Natural killer cell (primary cell): ENCODE measurements around the gene DDAH1. TPM values are rescaled to one million over a fixed set of nuclear protein-coding genes. Genes with fewer than 3 reads are reported as not detected.

ENCODE experiments used
- ATAC-seq, 3 donors: fragments of 150-1000 bp in 2 of 3; fragments of 200-7000 bp in 1 of 3; cut with Tn5 transposase; 1 replicate in 1 of 3; 2 replicates in 2 of 3; pipeline ENCODE4 v1.10.0; 2021; ENCODE audit warnings: mild to moderate bottlenecking in 2 of 3, moderate library complexity in 2 of 3
- DNase-seq, 2 donors: peaks; one replicate each; pipeline versions ENCODE4 v3.0.0 to v3.0.0-alpha.2; 2013 to 2021; ENCODE audit warnings: mixed read lengths in 1 of 2
- H3K27ac ChIP-seq: one replicate; pipeline ENCODE4 v1.5.1; 2013; ENCODE audit warnings: mild to moderate bottlenecking, low read length
- H3K27me3 ChIP-seq: one replicate; pipeline ENCODE4 v1.6.1; 2013; ENCODE audit warnings: low read length; ENCODE audit not compliant: control insufficient read depth, insufficient read depth
- H3K36me3 ChIP-seq: one replicate; pipeline ENCODE4 v1.6.1; 2013; ENCODE audit warnings: low read length; ENCODE audit not compliant: control insufficient read depth, insufficient read depth
- H3K4me1 ChIP-seq: one replicate; pipeline ENCODE4 v1.6.1; 2013; ENCODE audit warnings: low read length; ENCODE audit not compliant: control insufficient read depth, insufficient read depth
- H3K4me3 ChIP-seq: one replicate; pipeline ENCODE4 v1.5.1; 2013; ENCODE audit warnings: low read length
- H3K9me3 ChIP-seq: one replicate; pipeline ENCODE4 v1.6.1; 2013; ENCODE audit warnings: low read length; ENCODE audit not compliant: control insufficient read depth, insufficient read depth
- H3K27ac Mint-ChIP-seq, 2 donors: one replicate each; pipeline ENCODE4 v1.8.0; 2022; ENCODE audit warnings: mild to moderate bottlenecking in 2 of 2, mixed read lengths in 2 of 2, moderate library complexity in 1 of 2
- H3K27me3 Mint-ChIP-seq, 2 donors: one replicate each; pipeline ENCODE4 v1.8.0; 2022; ENCODE audit warnings: low read depth in 2 of 2, mixed read lengths in 2 of 2
- H3K36me3 Mint-ChIP-seq: one replicate; pipeline ENCODE4 v1.8.0; 2022; ENCODE audit warnings: mixed read lengths
- H3K4me1 Mint-ChIP-seq, 2 donors: one replicate each; pipeline ENCODE4 v1.8.0; 2022; ENCODE audit warnings: mixed read lengths in 2 of 2
- H3K4me3 Mint-ChIP-seq: one replicate; pipeline ENCODE4 v1.8.0; 2022; ENCODE audit warnings: mild to moderate bottlenecking, moderate library complexity, mixed read lengths
- H3K9me3 Mint-ChIP-seq, 2 donors: one replicate each; pipeline ENCODE4 v1.8.0; 2022; ENCODE audit warnings: mixed read lengths in 2 of 2
- WGBS: methylation state at CpG from one replicate; pipeline ENCODE4 v1.1.7; 2013; ENCODE audit warnings: missing lambda C conversion rate; ENCODE audit not compliant: insufficient coverage; 5-methylcytosine and 5-hydroxymethylcytosine counted together
- intact Hi-C: fragments of 100-400 bp; cut with micrococcal nuclease; formaldehyde crosslinking; loops from one replicate; pipeline ENCODE4 v1.14.2; 2022
- total RNA-seq, 4 donors: library from RNA; stranded (reverse); fragments of 120-200 nt in 1 of 4; gene quantifications; one replicate each; pipeline versions ENCODE4 v1.2.3 to v1.2.4, GENCODE V29; 2013 to 2022
- TF ChIP-seq, protein P1 (sequence below): fragments of 200-600 bp; IDR thresholded peaks from one replicate; pipeline ENCODE4 v1.8.0; 2022; ENCODE audit warnings: antibody characterized with exemption

Gene DDAH1
- total RNA-seq, 3 donors from 2014 or later (not counting 1 experiment from before 2014, with no cell fraction given): 0.07 to 0.20 TPM; not detected in 1

DNA sequence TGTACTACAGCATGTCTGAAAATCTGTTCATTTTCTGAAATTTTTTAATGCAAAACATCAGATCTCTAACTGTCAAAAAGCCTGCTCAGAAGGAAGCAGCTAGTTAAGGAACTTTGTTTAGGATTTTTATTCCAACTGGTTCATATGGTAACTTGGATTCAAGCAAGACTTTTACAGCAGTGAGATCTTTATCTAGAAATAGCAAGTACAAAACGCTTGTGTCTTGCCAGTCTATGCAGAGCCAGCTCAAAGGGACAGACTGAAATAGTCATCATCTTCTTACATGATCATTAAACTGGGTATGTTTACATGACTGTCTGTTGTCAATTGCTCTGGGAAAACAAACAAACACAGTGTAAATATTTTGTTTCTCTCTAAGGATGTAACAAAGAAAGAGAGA, 37.6 kb downstream of the DDAH1 start:
- DNase-seq (no peak), ATAC-seq (no peak)
- no peak overlapping the region for H3K27ac ChIP-seq
- Mint-ChIP-seq H3K4me3 (no peak overlapping the region), H3K4me1 (no peaks in the 10 kb centered on the region), H3K27ac (no peak overlapping the region), H3K36me3 (no peaks in the 10 kb centered on the region), H3K9me3 (no peaks in the 10 kb centered on the region), H3K27me3 (peaks cover 0 to 2% of the 10 kb centered on the region in 2 donors)
- WGBS: 76% methylated on average over 1 of the region's 1 CpG
- intact Hi-C loops: no loop called here
- TF ChIP-seq, protein P1, sequence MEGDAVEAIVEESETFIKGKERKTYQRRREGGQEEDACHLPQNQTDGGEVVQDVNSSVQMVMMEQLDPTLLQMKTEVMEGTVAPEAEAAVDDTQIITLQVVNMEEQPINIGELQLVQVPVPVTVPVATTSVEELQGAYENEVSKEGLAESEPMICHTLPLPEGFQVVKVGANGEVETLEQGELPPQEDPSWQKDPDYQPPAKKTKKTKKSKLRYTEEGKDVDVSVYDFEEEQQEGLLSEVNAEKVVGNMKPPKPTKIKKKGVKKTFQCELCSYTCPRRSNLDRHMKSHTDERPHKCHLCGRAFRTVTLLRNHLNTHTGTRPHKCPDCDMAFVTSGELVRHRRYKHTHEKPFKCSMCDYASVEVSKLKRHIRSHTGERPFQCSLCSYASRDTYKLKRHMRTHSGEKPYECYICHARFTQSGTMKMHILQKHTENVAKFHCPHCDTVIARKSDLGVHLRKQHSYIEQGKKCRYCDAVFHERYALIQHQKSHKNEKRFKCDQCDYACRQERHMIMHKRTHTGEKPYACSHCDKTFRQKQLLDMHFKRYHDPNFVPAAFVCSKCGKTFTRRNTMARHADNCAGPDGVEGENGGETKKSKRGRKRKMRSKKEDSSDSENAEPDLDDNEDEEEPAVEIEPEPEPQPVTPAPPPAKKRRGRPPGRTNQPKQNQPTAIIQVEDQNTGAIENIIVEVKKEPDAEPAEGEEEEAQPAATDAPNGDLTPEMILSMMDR: no peak
- no peaks in the 10 kb centered on the region for H3K4me1 ChIP-seq
- no peaks in the 10 kb centered on the region for H3K27me3 ChIP-seq
- H3K4me3 ChIP-seq: no peak overlapping the region
- no peaks in the 10 kb centered on the region for H3K36me3 ChIP-seq
- H3K9me3 ChIP-seq: no peaks in the 10 kb centered on the region

DNA sequence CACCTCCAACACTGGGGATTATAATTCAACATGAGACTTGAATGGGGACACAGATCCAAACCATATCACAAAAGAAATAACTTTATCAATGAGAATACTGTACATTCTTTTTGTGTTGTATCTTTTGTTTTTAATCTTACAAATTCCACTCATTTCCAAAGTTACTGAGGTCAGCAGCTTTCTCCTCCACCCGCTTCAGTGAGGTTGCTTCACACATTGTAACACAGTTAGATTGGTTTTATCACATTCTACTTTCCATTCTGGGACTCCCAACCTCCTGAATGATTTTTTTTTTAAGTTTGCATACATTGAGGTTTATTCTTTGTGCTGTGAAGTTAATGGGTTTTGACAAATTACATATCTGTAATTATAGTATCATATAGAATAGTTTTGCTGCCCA, 43.8 kb downstream of the DDAH1 start:
- Histone ChIP-seq H3K36me3 (no peaks in the 10 kb centered on the region), H3K27ac (no peak overlapping the region), H3K9me3 (peaks cover 8% of the 10 kb centered on the region), H3K4me1 (no peaks in the 10 kb centered on the region), H3K4me3 (no peak overlapping the region), H3K27me3 (no peaks in the 10 kb centered on the region)
- DNase-seq (no peak), ATAC-seq (no peak)
- 100% methylated on average over 1 of the region's 1 CpG for WGBS
- Mint-ChIP-seq H3K36me3 (no peaks in the 10 kb centered on the region), H3K9me3 (peaks cover 4% of the 10 kb centered on the region in 2 donors), H3K27me3 (no peaks in the 10 kb centered on the region), H3K27ac (no peak overlapping the region), H3K4me1 (no peaks in the 10 kb centered on the region), H3K4me3 (no peak overlapping the region)
- intact Hi-C loops: no loop called here
- TF ChIP-seq, protein P1: no peak

DNA sequence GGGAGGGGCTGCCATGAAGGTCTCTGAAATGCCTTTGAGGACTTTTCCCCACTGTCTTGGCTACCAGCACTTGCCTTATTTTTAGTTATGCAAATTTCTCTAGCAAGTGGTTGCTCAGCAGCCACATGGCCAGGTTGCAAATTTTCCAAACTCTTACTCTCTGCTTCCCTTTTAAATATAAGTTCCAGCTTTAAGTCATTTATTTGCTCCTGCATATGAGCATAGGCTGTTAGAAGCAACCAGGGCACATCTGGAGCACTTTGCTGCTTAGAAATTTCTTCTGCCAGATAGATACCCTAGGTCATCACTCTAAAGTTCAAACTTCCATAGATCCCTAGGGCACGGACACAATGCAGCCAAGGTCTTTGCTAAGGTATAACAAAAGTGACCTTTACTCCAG, 44.8 kb downstream of the DDAH1 start:
- Mint-ChIP-seq H3K27me3 (no peaks in the 10 kb centered on the region), H3K27ac (no peak overlapping the region), H3K4me1 (no peaks in the 10 kb centered on the region), H3K4me3 (no peak overlapping the region), H3K9me3 (peaks cover 4% of the 10 kb centered on the region in 2 donors), H3K36me3 (no peaks in the 10 kb centered on the region)
- Histone ChIP-seq H3K27ac (no peak overlapping the region), H3K4me3 (no peak overlapping the region), H3K9me3 (peaks cover 8% of the 10 kb centered on the region), H3K27me3 (no peaks in the 10 kb centered on the region), H3K36me3 (no peaks in the 10 kb centered on the region), H3K4me1 (no peaks in the 10 kb centered on the region)
- TF ChIP-seq, protein P1: no peak
- intact Hi-C loops: no loop called here
- 37% methylated on average over 1 of the region's 1 CpG for WGBS
- ATAC-seq: no peak
- DNase-seq: no peak

DNA sequence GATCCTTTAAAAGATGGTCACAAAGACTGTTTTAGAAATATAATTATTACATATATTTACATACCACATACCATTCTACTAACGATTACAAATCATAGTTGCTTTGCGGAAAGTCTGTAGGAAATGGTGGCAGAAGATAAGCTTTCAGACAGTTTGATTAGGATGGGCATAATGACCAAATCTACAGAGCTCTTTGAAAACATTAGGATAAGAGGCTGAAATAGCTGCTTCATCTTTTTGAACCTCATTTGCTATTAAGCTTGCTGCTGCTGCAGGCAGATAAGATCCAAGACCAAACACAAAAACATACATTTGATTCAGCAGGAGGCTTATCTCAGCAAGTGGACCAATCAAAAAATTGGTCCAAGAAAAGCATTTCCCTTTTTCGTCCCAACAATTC, 47.1 kb downstream of the DDAH1 start:
- no peak overlapping the region for H3K27ac ChIP-seq
- Mint-ChIP-seq H3K27me3 (no peaks in the 10 kb centered on the region), H3K36me3 (no peaks in the 10 kb centered on the region), H3K9me3 (peaks cover 4% of the 10 kb centered on the region in 2 donors), H3K27ac (no peak overlapping the region), H3K4me1 (no peaks in the 10 kb centered on the region), H3K4me3 (no peak overlapping the region)
- H3K27me3 ChIP-seq: no peaks in the 10 kb centered on the region
- TF ChIP-seq, protein P1: no peak
- DNase-seq (no peak), ATAC-seq (no peak)
- WGBS: 57% methylated on average over 1 of the region's 3 CpGs
- peaks cover 8% of the 10 kb centered on the region for H3K9me3 ChIP-seq
- H3K4me3 ChIP-seq: no peak overlapping the region
- H3K4me1 ChIP-seq: no peaks in the 10 kb centered on the region
- intact Hi-C loops: no loop called here
- no peaks in the 10 kb centered on the region for H3K36me3 ChIP-seq
